ENCODE data around the gene HERC3. TPM values are rescaled to one million over a fixed set of nuclear protein-coding genes. Genes with fewer than 3 reads are reported as not detected.

HERC3 gene
- total RNA-seq, 1 donor from 2014 or later, result 68.9 TPM

DNA sequence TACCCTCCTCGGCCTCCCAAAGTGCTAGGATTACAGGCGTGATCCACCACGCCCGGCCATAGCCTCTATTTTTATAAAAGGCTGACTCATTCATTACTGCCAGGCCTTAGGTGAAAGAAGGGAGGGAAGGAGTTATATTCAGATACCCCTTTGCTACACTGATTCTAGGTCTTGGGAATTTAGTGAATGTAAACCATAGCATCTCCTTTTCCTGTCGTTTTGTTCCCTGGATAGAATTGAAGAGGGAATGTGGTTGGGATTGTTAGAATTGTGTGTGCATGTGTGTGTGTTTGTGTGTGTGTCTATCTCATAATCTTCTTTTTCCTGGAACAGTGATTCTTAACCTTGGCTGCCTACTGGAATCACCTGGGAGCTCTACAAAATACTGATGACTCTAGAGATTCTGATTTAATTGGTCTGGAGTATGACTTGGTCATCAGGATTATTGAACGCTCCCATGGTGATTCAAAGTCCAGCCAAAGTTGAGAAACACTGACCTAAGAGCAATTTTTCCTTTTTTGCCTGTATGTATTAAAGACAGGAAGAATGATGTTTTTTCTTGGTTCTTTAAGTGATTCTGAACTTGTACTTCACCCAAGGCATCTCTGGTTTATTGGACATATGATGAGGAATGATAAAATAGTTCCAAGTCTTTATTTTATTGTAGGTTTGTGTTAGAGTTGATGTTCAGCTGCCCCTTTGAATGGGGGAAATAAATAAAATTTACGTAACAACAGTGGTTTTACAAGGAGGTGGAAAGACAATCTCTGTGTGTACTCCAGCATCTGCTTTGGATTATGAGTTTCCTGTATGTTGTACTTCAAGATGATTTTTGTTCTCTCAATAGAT, 68.4 kb downstream of the HERC3 start:
- no peak for DNase-seq

DNA sequence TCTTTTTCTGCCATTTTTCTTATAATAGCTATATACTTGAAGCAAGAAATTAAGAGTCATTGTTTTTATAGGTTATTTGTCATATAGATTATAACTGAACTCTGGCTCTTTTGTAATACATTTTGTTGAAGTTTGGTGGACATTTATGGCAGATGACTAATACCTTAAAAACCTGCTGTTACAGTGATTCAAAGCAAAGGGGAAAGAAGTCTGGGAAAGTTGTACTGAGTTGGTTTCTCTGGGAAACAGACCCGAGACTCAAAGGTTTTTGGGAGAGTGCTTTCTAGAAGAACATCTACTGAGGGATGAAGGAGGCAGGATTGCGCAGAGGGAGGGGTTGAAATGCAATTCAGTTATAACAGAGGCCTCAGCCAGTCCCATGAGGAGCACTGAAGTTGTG, 69.5 kb downstream of the HERC3 start:
- DNase-seq, result no peak

DNA sequence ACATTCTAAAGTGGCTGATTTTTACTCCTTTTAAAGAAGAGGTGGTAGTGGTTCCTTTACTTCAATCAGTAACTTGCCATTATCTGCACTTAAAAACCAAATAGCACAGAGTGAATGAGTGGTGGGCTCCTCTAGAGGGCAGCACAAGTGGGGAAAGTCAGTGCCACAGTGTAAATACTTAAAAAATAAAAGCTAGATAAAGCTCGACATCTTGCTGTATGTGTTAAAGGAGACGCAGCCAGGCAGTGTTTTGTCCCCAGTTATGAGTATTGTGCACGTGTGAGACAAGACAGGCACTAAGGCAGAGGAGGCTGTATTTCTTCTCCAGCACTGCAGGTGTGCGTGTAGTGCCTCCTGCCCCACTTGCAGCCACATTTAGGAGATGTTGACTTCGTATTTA, 80.7 kb downstream of the HERC3 start:
- no peak for DNase-seq

DNA sequence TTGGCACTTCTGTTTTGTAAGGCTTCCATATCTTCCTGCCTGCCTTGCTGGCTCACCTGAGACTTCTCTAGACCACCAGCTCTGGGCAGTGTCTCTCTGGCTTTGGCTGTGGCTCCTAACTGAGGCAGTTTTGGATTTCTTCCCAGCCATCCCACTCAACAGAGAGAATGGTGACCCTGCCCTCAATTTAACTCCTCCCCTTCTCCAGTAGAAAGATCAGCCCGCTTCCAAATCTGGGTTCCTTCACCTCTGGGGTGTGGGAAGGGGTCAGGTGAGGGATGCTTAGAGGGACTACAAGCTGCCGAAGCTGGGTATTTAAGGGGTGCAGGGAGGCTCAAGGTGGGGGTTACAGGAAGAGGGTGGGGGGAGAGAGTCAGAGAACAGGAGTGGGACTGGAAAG, 81.6 kb downstream of the HERC3 start:
- DNase-seq, result no peak

DNA sequence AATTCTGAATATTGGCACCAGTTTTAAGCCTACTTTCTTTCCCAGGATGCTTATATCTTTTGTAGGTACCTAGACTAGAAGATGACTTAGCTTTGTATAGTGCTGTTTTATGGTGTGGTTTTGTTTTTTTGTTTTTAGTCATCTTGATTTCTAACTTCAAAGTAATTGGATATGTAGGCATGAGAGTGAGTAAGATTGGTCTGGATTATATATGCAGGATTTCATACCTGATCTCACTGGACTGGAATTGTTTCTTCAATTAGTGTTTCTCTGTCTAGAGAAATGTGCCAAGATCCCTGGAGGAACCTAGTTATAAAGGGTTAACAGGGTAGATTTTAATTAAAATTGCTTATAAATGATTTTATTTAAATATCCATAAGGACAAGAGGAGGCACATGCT, 82.3 kb downstream of the HERC3 start:
- no peak for DNase-seq

DNA sequence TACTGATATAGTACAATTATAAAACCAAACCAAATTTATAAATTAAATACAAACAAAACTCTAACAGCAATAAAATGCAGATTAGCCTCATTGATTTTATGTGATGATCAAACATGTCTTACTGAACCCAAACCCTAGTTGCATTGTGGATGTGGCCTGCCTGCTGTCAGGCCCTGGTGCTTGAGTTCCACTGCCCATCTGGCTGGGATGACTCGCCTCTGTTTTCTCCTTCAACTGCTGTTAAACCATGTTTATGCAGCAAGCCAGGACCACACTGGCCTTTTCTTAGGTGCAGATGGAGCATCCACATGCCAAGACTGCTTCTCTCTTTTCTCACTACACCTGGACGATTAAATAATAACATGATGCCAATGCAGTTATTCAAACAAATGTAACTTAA, 82.7 kb downstream of the HERC3 start:
- no peak for DNase-seq

DNA sequence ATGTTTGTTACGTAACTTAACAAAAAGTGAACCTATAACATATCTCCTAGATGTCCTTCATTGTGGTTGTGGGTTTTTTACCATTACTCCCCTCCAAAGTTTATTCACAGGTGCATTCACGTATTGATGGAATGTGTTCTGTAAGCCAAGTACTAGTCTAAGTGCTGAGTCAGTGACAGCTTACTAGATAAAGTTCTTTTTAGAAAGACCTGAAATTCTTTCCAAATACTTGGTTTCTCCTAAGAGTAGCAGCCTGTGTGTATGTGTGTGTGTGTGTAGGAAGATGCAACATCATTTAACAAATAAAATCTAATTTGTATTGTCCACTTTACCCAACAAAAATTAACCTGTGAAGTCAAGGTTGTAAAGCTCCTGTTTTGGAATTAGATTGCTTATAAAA, 83.3 kb downstream of the HERC3 start:
- no peak for DNase-seq

DNA sequence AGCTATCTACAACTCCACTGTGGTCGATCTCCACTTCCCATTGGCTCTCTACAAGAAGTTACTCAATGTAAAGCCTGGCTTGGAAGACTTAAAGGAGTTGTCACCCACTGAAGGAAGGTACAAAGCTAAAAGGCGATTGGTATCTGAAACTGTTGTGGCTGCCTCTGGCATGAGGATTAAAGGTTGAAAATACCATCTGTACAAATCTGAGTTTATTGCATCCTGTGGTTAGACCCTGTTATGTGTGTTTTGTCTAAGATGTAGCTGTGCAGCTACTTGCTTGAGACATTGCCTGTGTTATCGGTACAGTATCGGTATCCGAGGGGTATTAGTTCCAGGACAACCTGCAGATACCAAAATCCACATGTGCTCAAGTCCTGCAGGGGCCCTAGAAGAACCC, 88.9 kb downstream of the HERC3 start:
- DNase-seq, result no peak

DNA sequence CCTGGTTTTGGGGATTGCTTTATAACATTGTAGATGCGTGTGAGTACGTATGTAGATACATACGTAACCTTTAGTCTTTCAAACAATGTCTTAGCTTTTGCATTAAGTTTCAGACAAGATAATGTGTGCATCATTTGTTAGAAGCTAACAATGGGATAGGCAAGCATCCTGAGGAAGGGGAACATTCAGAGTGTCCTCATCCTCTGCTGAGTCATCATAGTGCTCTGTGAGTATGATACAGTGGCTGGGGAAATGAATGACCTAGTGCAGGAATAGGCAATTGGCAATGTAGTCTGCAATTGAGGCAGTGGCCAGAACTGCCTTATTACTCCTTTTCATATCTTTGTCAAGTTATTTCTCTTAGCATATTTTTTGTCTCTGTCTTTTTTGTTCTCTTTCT, 98.1 kb downstream of the HERC3 start:
- DNase-seq, result no peak

DNA sequence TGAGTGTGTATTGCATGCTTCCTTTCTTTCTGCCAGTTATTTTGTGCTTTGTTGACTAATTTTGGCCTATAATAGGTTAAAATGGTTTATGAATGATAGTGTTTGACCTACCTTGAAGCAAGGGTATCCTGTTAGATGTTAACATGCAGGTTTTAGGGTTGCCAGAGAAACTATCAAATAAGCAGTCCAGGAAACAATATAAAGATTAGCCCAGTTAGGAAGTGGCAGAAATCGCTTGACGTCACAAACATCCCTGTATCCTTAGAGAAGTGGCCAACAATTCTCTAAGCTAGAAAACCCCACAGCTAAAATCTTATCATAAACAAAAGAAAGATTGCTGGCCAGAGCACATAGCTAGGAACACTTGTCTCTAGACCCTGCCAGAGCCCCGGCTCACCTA, 101.5 kb downstream of the HERC3 start:
- DNase-seq, result no peak

DNA sequence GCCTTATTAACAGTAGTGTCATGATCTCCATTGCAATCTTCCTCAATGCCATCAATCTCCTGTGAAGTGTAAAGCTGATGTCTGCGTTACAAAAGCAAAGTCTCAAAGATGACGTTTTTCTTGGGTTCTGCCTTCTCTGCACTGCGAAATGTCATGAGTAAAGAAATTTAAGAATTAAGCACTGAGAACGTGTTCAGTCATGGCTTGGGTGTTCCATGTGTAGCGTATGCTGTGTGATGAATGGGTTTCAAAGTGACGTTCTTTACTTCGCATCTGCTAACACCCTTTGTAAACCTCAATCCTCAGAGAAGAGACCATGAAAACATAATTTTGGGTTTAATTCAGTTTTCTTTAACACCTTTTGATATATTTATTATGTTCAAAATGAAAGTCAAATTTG, 104.3 kb downstream of the HERC3 start:
- no peak for DNase-seq

DNA sequence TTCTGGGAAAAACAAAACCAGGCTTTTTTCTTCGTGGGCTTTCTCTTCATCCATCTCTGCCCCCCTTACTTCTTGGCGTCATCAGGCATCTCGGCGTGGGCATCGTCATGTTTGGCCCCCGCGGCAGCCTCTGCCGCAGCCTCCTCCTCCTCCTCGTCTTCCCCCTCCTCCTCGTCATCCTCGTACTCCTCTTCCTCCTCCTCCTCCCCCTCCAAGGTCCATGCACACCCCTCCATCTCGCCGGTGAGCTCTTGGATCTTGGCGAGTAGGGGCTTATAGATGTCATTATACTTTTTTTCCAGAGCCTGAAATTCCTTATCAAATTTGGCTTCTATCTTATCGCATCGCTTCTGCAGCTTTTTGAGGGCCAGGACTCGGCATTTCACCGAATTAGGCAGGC, 104.9 kb downstream of the HERC3 start:
- no peak for DNase-seq

DNA sequence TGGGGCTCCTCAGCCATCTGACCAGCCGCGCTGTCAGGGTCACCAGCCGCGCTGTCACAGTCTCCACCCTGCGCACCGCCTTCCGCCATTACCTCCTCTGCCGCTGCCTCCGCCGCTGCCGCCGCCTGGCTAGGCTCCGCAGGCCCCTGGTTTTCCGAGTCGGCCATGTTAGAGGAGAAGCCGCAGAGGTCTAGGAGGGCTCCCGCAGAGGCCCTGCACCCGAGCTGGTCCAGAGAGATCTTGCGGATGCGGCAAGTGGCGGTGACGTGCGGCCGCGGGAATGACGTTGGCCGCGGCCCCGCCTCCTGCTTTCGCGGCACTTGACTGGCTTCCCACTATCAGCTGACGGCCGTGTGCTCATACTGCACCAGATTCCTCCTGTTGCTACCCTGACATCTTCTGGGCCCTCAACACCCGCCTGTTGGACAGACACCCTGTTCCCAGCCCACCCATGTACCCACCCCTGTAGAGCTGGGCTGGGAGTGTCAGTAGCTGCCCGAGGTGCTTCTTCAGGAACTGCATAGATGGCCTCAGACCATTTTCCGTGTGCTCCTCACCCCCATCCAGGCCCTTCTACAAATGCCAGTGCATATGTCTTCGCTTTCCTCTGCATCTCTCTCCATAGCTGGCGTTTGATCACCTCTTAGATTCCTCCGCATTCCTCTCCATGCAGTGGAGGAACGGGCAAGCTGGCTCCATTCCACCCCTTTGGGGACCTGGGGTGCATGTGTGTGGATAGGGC, 105.5 kb downstream of the HERC3 start, which contains the start of gene NAP1L5:
NAP1L5 (minus strand) TSS at position 242 of the 742 bp plus-strand sequence; CDS start at position 167, 75 bp downstream.
- peak; percentile 47 for DNase-seq

DNA sequence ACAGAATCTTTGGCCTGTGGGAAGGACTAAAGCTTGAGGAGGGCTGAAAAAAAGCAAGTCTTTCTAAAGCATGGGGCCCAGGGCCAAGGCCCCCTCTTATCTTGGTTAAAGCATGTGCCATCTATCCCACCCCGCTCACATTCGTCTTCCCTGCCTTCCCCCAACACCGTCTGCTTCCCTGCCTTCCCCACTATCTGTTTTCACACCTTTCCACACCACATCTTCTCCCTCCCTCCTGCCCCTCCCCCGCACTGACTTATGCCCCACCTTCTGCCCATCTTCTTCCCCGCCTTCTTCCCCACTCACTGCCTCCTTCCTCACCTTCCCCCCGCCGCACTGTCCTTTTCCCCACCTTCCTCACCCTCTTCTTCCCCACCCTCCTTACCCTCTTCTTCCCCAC, 106.2 kb downstream of the HERC3 start:
- no peak for DNase-seq

DNA sequence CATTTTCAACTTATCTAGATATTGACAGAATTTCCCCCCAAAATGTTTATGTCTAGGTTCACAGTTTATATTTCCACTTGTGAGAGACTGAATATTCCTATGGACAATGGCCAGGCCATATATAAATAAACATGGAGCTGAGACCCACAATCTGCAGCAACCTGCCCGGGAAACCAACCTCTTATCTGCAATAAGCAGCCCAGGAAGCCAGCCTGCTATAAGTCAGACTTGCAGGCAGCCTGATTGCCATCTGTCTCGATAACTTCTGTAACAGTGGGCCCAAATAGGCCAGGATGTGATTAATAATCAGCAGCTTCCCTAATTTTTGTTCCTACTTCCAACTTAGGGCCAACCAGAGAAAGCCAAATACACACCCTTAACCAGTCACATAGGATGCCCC, 110.5 kb downstream of the HERC3 start:
- no peak for DNase-seq

DNA sequence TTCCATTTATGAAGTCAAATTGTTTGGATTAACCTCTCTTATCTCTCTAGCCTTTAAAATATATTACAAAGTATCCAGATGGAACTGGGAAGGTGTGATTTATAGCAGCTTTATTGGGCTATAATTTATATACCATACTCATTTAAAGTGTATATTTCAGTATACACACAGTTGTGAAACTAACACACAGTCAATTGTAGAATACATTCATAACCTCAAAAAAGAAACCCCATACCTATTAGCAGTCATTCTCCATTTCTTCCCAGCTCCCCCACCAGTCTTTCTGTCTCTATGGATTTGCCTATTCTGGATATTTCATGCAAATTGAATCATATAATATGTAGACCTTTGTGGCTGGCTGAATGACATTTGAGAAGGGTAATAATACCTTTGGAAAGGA, 112.9 kb downstream of the HERC3 start:
- no peak for DNase-seq

DNA sequence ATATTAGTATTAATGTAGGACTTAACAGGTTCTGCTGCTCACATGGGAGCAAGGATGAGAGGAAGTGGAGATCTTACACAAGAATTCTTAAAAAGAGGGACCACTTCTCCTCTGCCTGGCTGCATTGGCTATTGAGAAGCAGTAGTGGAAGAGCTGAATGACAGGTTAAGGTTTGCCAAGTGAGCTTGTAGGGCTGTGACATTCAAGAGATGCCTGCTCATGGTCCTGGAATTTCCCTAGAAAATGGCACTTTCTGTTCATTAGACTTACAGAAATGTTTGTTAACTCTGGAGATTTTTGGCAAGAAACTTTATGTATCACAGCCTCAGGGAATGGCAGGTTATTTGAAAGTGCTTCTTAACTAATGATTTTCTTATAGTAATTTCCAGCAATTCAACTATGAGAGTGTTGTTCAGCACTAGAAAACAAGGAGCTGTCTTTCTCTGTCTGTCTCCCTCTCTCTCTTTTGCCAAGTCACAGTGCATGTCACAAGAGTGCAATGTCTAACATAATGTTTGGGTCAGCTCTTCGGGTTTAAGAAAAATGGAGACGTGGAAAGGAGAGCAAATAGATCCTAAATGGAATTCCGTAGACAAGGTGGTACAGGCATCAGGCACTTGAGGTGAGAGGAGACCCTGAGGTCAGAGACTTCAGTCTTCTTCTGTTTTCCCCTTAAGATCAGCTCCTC, 113.7 kb downstream of the HERC3 start:
- no peak for DNase-seq

DNA sequence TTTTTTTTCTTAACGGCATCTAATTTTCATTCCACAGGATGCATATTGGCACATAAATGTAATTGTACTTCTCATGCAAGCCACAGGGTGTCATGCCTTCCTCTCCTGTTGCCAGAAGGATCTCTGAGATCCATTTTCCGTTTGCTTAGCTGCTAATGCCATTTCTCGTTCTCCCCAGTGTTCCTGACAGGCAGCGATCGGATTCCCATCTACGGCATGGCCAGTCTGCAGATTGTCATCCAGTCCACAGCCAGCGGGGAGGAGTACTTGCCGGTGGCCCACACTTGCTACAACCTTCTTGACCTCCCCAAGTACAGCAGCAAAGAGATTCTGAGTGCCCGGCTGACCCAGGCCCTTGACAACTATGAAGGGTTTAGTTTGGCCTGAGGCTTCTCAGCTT, 114.3 kb downstream of the HERC3 start:
- no peak for DNase-seq

DNA sequence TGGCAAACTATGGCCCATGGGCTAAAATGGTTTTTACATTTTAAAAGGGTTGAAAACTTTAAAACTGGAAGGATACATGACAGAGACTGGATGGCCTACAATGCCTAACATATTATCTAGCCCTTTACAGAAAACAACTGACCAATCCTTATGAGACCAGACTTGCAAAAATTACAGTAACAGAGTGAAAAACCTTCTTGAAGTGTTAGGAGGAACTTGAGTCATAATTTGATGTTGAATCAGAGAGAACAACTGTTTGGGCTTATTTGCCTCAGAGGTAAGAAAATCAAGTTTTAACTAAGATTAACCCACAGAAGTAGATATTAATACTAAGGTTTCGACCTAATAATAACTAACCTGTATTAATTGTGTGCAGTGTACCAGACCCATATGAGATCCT, 117.7 kb downstream of the HERC3 start:
- DNase-seq, result no peak

DNA sequence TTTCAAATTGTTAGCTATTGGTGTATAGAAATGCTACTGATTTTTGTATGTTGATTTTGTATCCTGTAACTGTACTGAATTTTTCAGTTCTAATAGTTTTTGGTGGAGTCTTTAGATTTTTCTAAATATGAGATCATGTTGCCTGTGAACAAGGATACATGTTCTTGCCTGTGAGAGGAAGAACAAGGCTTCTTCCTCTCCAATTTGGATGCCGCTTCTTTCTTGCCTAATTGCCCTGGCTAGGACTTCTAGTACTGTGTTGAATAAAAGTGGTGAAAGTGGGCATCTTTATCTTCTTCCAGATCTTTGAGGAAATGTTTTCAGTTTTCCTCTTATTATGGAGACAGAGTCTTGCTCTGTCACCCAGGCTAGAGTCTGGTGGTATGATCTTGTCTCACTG, 121.5 kb downstream of the HERC3 start:
- DNase-seq, result no peak

DNA sequence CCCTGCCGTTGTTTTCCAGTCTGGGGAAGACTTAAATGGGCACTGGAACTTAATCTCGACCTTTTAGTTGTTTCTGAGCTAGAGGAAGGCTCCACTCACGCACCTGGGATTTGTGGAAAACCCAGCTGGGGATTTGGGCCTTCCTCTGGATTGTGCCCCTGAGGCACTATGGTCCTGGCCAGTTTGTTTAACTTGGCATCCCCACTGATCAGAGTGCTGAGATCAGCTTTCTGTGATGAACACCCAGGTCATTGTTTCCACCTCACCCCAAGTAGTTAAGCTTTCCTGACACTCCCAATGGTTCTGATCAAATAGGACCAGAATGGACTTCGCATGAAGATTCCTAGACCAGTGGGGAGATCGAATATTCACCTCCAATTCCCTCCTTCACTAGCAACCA, 125.8 kb downstream of the HERC3 start:
- no peak for DNase-seq

DNA sequence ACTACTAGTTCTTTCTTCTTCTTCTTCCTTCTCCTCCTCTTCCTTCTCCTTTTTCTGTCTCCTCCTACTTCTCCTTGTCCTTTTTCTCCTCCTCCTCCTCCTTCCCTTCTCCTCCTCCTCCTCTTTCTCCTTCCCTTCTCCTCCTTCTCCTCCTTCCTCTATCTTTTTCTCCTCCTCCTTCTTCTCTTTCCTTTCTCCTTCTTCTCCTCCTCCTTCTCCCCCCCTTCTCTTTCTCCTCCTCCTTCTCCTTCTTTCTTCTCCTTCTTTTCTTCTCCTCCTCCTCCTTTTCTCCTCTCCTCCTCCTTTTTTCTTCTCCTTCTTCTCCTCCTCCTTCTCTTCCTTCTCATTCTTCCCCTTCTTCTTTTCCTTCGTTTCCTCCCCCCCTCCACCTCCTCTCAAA, 127.1 kb downstream of the HERC3 start:
- no peak for DNase-seq
